Stomach (tissue), 9 donors: ENCODE measurements around the gene PHF2. TPM values are rescaled to one million over a fixed set of nuclear protein-coding genes. Genes with fewer than 3 reads are reported as not detected.

Experiments used
- DNase-seq, 2 donors: peaks; one replicate each; pipeline versions ENCODE4 v3.0.0 to v3.0.0-alpha.2; 2013 to 2019
- H3K27ac ChIP-seq, 5 donors: fragments of 200-600 bp in 4 of 5; sonication (generic) in 4 of 5; one replicate each; pipeline ENCODE4 v1.5.1; 2013 to 2019; ENCODE audit warnings: mild to moderate bottlenecking in 1 of 5, moderate library complexity in 1 of 5
- H3K27me3 ChIP-seq, 3 donors: fragments of 200-600 bp; sonication (generic); one replicate each; pipeline ENCODE4 v1.5.1; 2017 to 2019; ENCODE audit warnings: mixed run types in 1 of 3
- H3K36me3 ChIP-seq, 4 donors: fragments of 200-600 bp; sonication (generic); 1 replicate in 3 of 4; 2 replicates in 1 of 4; pipeline ENCODE4 v1.5.1; 2016 to 2019
- H3K4me1 ChIP-seq, 4 donors: fragments of 200-600 bp; sonication (generic); one replicate each; pipeline ENCODE4 v1.5.1; 2016 to 2019
- H3K4me3 ChIP-seq, 4 donors: fragments of 200-600 bp; sonication (generic) in 3 of 4; one replicate each; pipeline ENCODE4 v1.5.1; 2016 to 2019; ENCODE audit warnings: mild to moderate bottlenecking in 1 of 4
- H3K9me3 ChIP-seq, 4 donors: fragments of 200-600 bp; sonication (generic); one replicate each; pipeline ENCODE4 v1.5.1; 2016 to 2019
- CTCF ChIP-seq, 7 experiments: fragments of 450-650 bp in 4 of 7; fragments of 200-600 bp in 3 of 7; sonication (generic) in 3 of 7; IDR thresholded peaks; one replicate each; pipeline ENCODE4 v1.5.1; 2016 to 2019; ENCODE audit warnings: antibody characterized with exemption in 7 of 7, control low read depth in 2 of 7, mild to moderate bottlenecking in 1 of 7
- EP300 ChIP-seq: sonication (generic); formaldehyde crosslinking; IDR thresholded peaks from one replicate; pipeline ENCODE4 v1.6.1; 2017; ENCODE audit warnings: antibody characterized with exemption
- POLR2A ChIP-seq, 4 donors: fragments of 450-650 bp; IDR thresholded peaks; one replicate each; pipeline ENCODE4 v1.6.1; 2016; ENCODE audit warnings: antibody characterized with exemption in 4 of 4, control low read depth in 2 of 4, mild to moderate bottlenecking in 1 of 4, moderate library complexity in 1 of 4
- POLR2AphosphoS5 ChIP-seq, 3 donors: sonication (generic); formaldehyde crosslinking; IDR thresholded peaks; one replicate each; pipeline ENCODE4 v1.6.1; 2016; ENCODE audit warnings: antibody characterized with exemption in 3 of 3
- WGBS, 5 donors: extraction: QIAGEN DNeasy Blood & Tissue Kit in 3 of 5; methylation state at CpG; one replicate each; pipeline versions ENCODE4 v1.1.5 to v1.1.7; 2013 to 2018; 5-methylcytosine and 5-hydroxymethylcytosine counted together
- intact Hi-C: fragments of 100-400 bp; cut with DNase I; formaldehyde crosslinking; loops from one replicate; pipeline ENCODE4 v1.15.1; 2023; ENCODE audit warnings: low total_unique reads
- polyA plus RNA-seq, 3 donors: library from polyadenylated mRNA; stranded (reverse); fragments of 200-250 nt; gene quantifications; one replicate each; pipeline ENCODE4 v1.2.3, GENCODE V29; 2013
- total RNA-seq, 5 donors: library from RNA; depleted of rRNA; stranded (reverse); fragments of >200 nt; gene quantifications; one replicate each; pipeline versions ENCODE4 v1.1.0 to v1.2.3, GENCODE V29; 2014 to 2016
- donor health status: healthy with polysubstance abuse.
- donor health status: Bipolar disorder and iron deficiency.
- donor health status: healthy.

The PHF2 gene
- total and polyA plus RNA-seq, 8 donors, result 14.2 to 58.0 (median 19.5) TPM

- no peak overlapping the region for H3K4me3 ChIP-seq
- 83 to 90% (median 86%) methylated on average over 2 of the region's 2 CpGs for whole genome bisulfite sequencing, 5 donors
- peaks cover 0 to 13% (median 5%) of the 10 kb centered on the region in 4 donors for H3K9me3 ChIP-seq
- H3K36me3 ChIP-seq, result no peaks in the 10 kb centered on the region
- no peak overlapping the region for H3K27ac ChIP-seq
- no peaks in the 10 kb centered on the region for H3K27me3 ChIP-seq
- intact Hi-C loops, result no loop called here
- H3K4me1 ChIP-seq, result no peaks in the 10 kb centered on the region
- TF ChIP-seq CTCF (IDR thresholded peaks at IDR 0.05) (no peak), EP300 (no peak), POLR2AphosphoS5 (IDR thresholded peaks at IDR 0.05) (no peak), POLR2A (IDR thresholded peaks at IDR 0.05) (no peak)
- no peak for DNase-seq
Observed at GRCh38 chr9:93711002-93711401, 134.6 kb downstream of the PHF2 start.

GRCh38 chr9:93712896-93713295, 136.5 kb downstream of the PHF2 start:
- no peak for DNase-seq
- Histone ChIP-seq H3K27me3 (no peaks in the 10 kb centered on the region), H3K4me3 (no peak overlapping the region), H3K36me3 (no peaks in the 10 kb centered on the region), H3K4me1 (no peaks in the 10 kb centered on the region), H3K27ac (no peak overlapping the region), H3K9me3 (peaks cover 0 to 16% (median 5%) of the 10 kb centered on the region in 4 donors)
- 75 to 86% (median 84%) methylated on average over 8 to 9 of the region's 9 CpGs for WGBS, 5 donors
- intact Hi-C loops, result no loop called here
- TF ChIP-seq POLR2AphosphoS5 (IDR thresholded peaks at IDR 0.05) (no peak), POLR2A (IDR thresholded peaks at IDR 0.05) (no peak), CTCF (IDR thresholded peaks at IDR 0.05) (no peak), EP300 (no peak)

- TF ChIP-seq POLR2AphosphoS5 (IDR thresholded peaks at IDR 0.05), result no peak
- TF ChIP-seq CTCF (IDR thresholded peaks at IDR 0.05), result no peak
- no peak for TF ChIP-seq EP300
- no peak for TF ChIP-seq POLR2A (IDR thresholded peaks at IDR 0.05)
- peaks cover 0 to 16% (median 5%) of the 10 kb centered on the region in 4 donors for H3K9me3 ChIP-seq
- H3K4me1 ChIP-seq, result no peaks in the 10 kb centered on the region
- H3K27me3 ChIP-seq, result no peaks in the 10 kb centered on the region
- DNase-seq, result no peak
- no peak overlapping the region for H3K4me3 ChIP-seq
- intact Hi-C loops, result no loop called here
- no peak overlapping the region for H3K27ac ChIP-seq
- no peaks in the 10 kb centered on the region for H3K36me3 ChIP-seq
- WGBS, 5 donors, result 78 to 93% (median 85%) methylated on average over 4 of the region's 4 CpGs
Observed at GRCh38 chr9:93713716-93714115, 137.3 kb downstream of the PHF2 start.

- H3K4me3 ChIP-seq, result no peak overlapping the region
- H3K9me3 ChIP-seq, result peaks cover 0 to 20% (median 11%) of the 10 kb centered on the region in 4 donors
- no peaks in the 10 kb centered on the region for H3K27me3 ChIP-seq
- peaks cover 0 to 12% (median 0%) of the 10 kb centered on the region in 4 donors for H3K4me1 ChIP-seq
- 85 to 91% (median 90%) methylated on average over 13 of the region's 13 CpGs for WGBS, 5 donors
- no peaks in the 10 kb centered on the region for H3K36me3 ChIP-seq
- TF ChIP-seq EP300, result no peak
- no peak for TF ChIP-seq CTCF (IDR thresholded peaks at IDR 0.05)
- TF ChIP-seq POLR2A (IDR thresholded peaks at IDR 0.05), result no peak
- TF ChIP-seq POLR2AphosphoS5 (IDR thresholded peaks at IDR 0.05), result no peak
- no peak for DNase-seq
- intact Hi-C loops, result no loop called here
- H3K27ac ChIP-seq, result no peak overlapping the region
Observed at GRCh38 chr9:93721417-93721965, 145.1 kb downstream of the PHF2 start.
